ENCODE measurements around the gene PTPRN2.

DNA sequence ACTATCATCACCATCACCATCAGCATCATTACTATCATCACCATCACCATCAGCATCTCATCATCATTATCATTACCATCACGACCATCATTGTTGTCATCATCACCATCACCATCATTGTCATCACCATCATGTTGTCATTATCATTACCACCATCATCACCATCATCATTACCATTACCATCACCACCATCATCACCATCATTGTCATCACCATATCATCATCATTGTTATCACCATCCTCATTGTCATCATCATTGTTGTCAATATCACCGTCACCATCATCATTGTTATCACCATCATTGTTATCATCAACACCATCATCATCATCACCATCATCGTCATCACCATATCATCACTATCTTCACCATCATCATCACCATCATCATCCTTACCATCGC is 124.3 kb downstream of the PTPRN2 start:
- TF ChIP-seq RAD21 (IDR thresholded peaks at IDR 0.05; ENCODE audit: low read depth) = no peak
- no peak for TF ChIP-seq POLR2A (IDR thresholded peaks at IDR 0.05; ENCODE audit: borderline replicate concordance, extremely low read depth, insufficient read depth, insufficient read length)
- TF ChIP-seq EZH2phosphoT487 (IDR thresholded peaks at IDR 0.05; ENCODE audit: borderline replicate concordance) = no peak
- no peak for TF ChIP-seq CTCF (IDR thresholded peaks at IDR 0.05 in 2 of 3, conservative IDR thresholded peaks at IDR 0.05 in 1 of 3; ENCODE audit: borderline replicate concordance in 1 of 3, insufficient read depth in 1 of 3, low read depth in 2 of 3, low read length in 2 of 3)
- TF ChIP-seq EZH2 (IDR thresholded peaks at IDR 0.05) = no peak
- no peak for TF ChIP-seq MAX (IDR thresholded peaks at IDR 0.05)
- TF ChIP-seq EGR1 (IDR thresholded peaks at IDR 0.05; ENCODE audit: low read depth) = no peak
- no peak for TF ChIP-seq SRF (IDR thresholded peaks at IDR 0.05; ENCODE audit: low read depth)
- TF ChIP-seq ZNF274 (IDR thresholded peaks at IDR 0.05; ENCODE audit: low read depth, low read length) = no peak
- TF ChIP-seq CEBPB (IDR thresholded peaks at IDR 0.05; ENCODE audit: low read depth) = no peak
- no peak for TF ChIP-seq JUND (IDR thresholded peaks at IDR 0.05)
- TF ChIP-seq SP1 (IDR thresholded peaks at IDR 0.05; ENCODE audit: low read depth) = no peak
